ENCODE measurements around the gene LRRC3. TPM values are rescaled to one million over a fixed set of nuclear protein-coding genes. Genes with fewer than 3 reads are reported as not detected.

The LRRC3 gene
- total and polyA plus RNA-seq, 2 of the 4 experiments (the other 2 are of a cell fraction) = under 0.01 to 0.38 TPM

GRCh38 chr21:44437371-44437695 lies 18.0 kb upstream of the LRRC3 start:
- Histone ChIP-seq H3K14ac (replicated peaks; ENCODE audit: low read depth, low read length) (no peak overlapping the region), H2BK20ac (ENCODE audit: low read depth, low read length) (no peak overlapping the region), H2BK5ac (ENCODE audit: low read depth, low read length, poor library complexity, severe bottlenecking) (no peak overlapping the region), H3K9me1 (ENCODE audit: insufficient read depth, low read length) (no peaks in the 10 kb centered on the region), H2AFZ (replicated peaks; ENCODE audit: low read length, poor library complexity) (no peak overlapping the region), H3K4ac (ENCODE audit: low read depth, low read length) (no peak overlapping the region), H3K56ac (ENCODE audit: extremely low read depth, insufficient read depth, low read length) (no peak overlapping the region), H3K18ac (ENCODE audit: low read depth, low read length) (no peak overlapping the region), H3K4me1 (ENCODE audit: control insufficient read depth, insufficient read depth, low read length) (no peaks in the 10 kb centered on the region), H4K91ac (ENCODE audit: insufficient read depth, low read depth, low read length) (no peak overlapping the region), H2AK9ac (replicated peaks; ENCODE audit: low read depth, low read length, poor library complexity) (no peak overlapping the region), H3K27ac (ENCODE audit: insufficient read depth, low read length) (no peak overlapping the region), H4K5ac (ENCODE audit: low read depth, low read length) (no peak overlapping the region), H3K27me3 (ENCODE audit: control insufficient read depth, insufficient read depth, low read length) (no peaks in the 10 kb centered on the region), H3K4me2 (ENCODE audit: low read depth, low read length) (no peak overlapping the region), H4K8ac (ENCODE audit: low read depth in 2 of 2, low read length in 2 of 2) (no peak overlapping the region), H2AK5ac (ENCODE audit: low read depth, low read length) (no peak overlapping the region), H3K36me3 (ENCODE audit: control insufficient read depth, insufficient read depth, low read length) (no peaks in the 10 kb centered on the region), H3K9me3 (ENCODE audit: control insufficient read depth, insufficient read depth, low read length) (peaks cover 17% of the 10 kb centered on the region), H2BK120ac (ENCODE audit: low read depth, low read length) (no peak overlapping the region), H4K20me1 (ENCODE audit: insufficient read depth, low read length) (no peaks in the 10 kb centered on the region), H3K4me3 (ENCODE audit: insufficient read depth, low read depth, low read length) (no peak overlapping the region), H3K23ac (ENCODE audit: low read depth, low read length) (no peak overlapping the region), H3K9ac (ENCODE audit: low read depth, low read length) (no peak overlapping the region), H3K79me1 (ENCODE audit: low read depth in 1 of 2, low read length in 2 of 2) (no peaks in the 10 kb centered on the region), H2BK15ac (ENCODE audit: low read depth, low read length) (no peak overlapping the region)
- TF ChIP-seq RCOR1 (IDR thresholded peaks at IDR 0.05; ENCODE audit: insufficient replicate concordance, low read length) (no peak), SMC3 (IDR thresholded peaks at IDR 0.05; ENCODE audit: low read depth, low read length) (no peak), CEBPB (IDR thresholded peaks at IDR 0.05; ENCODE audit: low read depth, low read length) (no peak), RAD21 (IDR thresholded peaks at IDR 0.05; ENCODE audit: low read length) (no peak), CTCF (conservative IDR thresholded peaks at IDR 0.05; ENCODE audit: low read depth, low read length) (no peak)
- BruUV-seq (replicated peaks) = no TSS peak
- dilution Hi-C loops (cut with HindIII; ENCODE audit: low sequenced_read_pairs, unreplicated experiment) = no loop called here
- ChIA-PET CTCF (no interaction called here), POLR2A (ENCODE audit: unreplicated experiment) (interaction anchor here (0.5 kb wide), 1 partner anchor 12 kb away, joined by 9 read pairs; no protein-coding TSS in a partner anchor)
- ATAC-seq (ENCODE audit: low read depth) (no peak), DNase-seq (no peak)
- intact Hi-C loops (cut with micrococcal nuclease) = no loop called here
- no CpG with 5 or more reads among the region's 5 CpGs for WGBS, 2 experiments (ENCODE audit: extremely low coverage in 2 of 2, insufficient read length in 1 of 2)
- in situ Hi-C loops (cut with MboI; ENCODE audit: low sequenced_read_pairs) = no loop called here

All from IMR-90 (cell line).